ENCODE data around the gene FUT4. TPM values are rescaled to one million over a fixed set of nuclear protein-coding genes. Genes with fewer than 3 reads are reported as not detected.

FUT4 gene
- polyA plus RNA-seq, 1 donor from 2014 or later, result 0.62 TPM

DNA sequence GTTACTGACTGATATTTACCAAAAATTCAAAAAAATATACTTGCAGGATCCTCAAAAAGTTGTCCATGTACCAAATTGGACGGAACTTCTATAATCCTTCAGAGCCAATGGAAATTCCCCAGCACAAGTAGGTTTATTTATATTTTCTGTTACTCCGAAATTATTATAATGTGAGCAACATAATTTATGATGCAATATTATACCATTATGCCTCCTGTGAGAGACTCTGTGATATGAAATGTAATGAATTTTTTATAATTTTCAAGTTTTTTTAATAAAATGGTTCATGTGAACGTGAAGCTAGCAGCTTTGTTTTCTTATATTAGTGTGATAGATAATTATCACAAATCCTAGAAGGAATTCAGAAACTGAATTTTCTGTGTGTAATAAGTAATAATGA lies 41.7 kb downstream of the FUT4 start:
- no peaks in the 10 kb centered on the region for H3K9me2 ChIP-seq (ENCODE audit: insufficient read depth, low read length)
- H3K4me2 ChIP-seq (ENCODE audit: low read length), result no peak overlapping the region
- no peaks in the 10 kb centered on the region for H4K20me1 ChIP-seq (ENCODE audit: insufficient read depth)
- no peaks in the 10 kb centered on the region for H3K27me3 ChIP-seq (ENCODE audit: insufficient read depth, low read depth, low read length)
- TF ChIP-seq SMC3 (conservative IDR thresholded peaks at IDR 0.05; ENCODE audit: poor library complexity) (no peak), MXI1 (conservative IDR thresholded peaks at IDR 0.05; ENCODE audit: poor library complexity, severe bottlenecking) (no peak), RAD21 (conservative IDR thresholded peaks at IDR 0.05) (no peak), EZH2 (IDR thresholded peaks at IDR 0.05; ENCODE audit: borderline replicate concordance, insufficient read depth, low read length, poor library complexity, severe bottlenecking) (no peak), POLR2AphosphoS5 (IDR thresholded peaks at IDR 0.05) (no peak), TAF1 (IDR thresholded peaks at IDR 0.05; ENCODE audit: low read depth) (no peak), EP300 (conservative IDR thresholded peaks at IDR 0.05; ENCODE audit: poor library complexity, severe bottlenecking) (no peak)
- TF ChIP-seq, protein P1, sequence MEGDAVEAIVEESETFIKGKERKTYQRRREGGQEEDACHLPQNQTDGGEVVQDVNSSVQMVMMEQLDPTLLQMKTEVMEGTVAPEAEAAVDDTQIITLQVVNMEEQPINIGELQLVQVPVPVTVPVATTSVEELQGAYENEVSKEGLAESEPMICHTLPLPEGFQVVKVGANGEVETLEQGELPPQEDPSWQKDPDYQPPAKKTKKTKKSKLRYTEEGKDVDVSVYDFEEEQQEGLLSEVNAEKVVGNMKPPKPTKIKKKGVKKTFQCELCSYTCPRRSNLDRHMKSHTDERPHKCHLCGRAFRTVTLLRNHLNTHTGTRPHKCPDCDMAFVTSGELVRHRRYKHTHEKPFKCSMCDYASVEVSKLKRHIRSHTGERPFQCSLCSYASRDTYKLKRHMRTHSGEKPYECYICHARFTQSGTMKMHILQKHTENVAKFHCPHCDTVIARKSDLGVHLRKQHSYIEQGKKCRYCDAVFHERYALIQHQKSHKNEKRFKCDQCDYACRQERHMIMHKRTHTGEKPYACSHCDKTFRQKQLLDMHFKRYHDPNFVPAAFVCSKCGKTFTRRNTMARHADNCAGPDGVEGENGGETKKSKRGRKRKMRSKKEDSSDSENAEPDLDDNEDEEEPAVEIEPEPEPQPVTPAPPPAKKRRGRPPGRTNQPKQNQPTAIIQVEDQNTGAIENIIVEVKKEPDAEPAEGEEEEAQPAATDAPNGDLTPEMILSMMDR (IDR thresholded peaks at IDR 0.05; ENCODE audit: poor library complexity, severe bottlenecking), result no peak
- TF ChIP-seq, protein P2, sequence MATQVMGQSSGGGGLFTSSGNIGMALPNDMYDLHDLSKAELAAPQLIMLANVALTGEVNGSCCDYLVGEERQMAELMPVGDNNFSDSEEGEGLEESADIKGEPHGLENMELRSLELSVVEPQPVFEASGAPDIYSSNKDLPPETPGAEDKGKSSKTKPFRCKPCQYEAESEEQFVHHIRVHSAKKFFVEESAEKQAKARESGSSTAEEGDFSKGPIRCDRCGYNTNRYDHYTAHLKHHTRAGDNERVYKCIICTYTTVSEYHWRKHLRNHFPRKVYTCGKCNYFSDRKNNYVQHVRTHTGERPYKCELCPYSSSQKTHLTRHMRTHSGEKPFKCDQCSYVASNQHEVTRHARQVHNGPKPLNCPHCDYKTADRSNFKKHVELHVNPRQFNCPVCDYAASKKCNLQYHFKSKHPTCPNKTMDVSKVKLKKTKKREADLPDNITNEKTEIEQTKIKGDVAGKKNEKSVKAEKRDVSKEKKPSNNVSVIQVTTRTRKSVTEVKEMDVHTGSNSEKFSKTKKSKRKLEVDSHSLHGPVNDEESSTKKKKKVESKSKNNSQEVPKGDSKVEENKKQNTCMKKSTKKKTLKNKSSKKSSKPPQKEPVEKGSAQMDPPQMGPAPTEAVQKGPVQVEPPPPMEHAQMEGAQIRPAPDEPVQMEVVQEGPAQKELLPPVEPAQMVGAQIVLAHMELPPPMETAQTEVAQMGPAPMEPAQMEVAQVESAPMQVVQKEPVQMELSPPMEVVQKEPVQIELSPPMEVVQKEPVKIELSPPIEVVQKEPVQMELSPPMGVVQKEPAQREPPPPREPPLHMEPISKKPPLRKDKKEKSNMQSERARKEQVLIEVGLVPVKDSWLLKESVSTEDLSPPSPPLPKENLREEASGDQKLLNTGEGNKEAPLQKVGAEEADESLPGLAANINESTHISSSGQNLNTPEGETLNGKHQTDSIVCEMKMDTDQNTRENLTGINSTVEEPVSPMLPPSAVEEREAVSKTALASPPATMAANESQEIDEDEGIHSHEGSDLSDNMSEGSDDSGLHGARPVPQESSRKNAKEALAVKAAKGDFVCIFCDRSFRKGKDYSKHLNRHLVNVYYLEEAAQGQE (IDR thresholded peaks at IDR 0.05; ENCODE audit: borderline replicate concordance), result no peak
- H2AFZ ChIP-seq (ENCODE audit: low read depth, low read length), result no peak overlapping the region
- H3K4me3 ChIP-seq (ENCODE audit: low read length), result no peak overlapping the region
- no peaks in the 10 kb centered on the region for H3K36me3 ChIP-seq (ENCODE audit: insufficient read depth, low read length)
- H3K9me3 ChIP-seq (ENCODE audit: low read length), result no peaks in the 10 kb centered on the region
- no peak overlapping the region for H3K27ac ChIP-seq (ENCODE audit: low read length)
- no peaks in the 10 kb centered on the region for H3F3A ChIP-seq (ENCODE audit: insufficient read depth, low read length, poor library complexity, severe bottlenecking)
- H3K9ac ChIP-seq (ENCODE audit: low read length), result no peak overlapping the region
- H3K79me2 ChIP-seq (replicated peaks; ENCODE audit: insufficient read depth, low read length), result no peaks in the 10 kb centered on the region

DNA sequence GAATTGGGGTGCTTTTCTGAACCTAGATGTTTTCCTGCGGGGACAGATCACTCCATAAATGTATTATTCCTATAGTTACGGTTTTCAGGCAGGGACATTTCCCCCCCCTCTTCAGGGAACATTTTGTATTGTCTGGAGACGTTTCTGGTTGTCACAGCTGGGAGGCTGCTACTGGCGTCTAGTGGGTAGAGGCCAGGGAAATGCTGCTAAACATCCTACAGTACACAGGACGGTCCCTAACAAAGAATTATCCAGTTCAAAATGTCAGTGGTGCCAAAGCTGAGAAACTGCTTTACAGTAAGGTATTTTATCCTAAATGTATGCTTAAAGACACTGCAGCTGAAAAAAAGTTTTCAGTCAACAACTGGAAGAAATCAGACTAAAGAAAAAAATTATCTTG lies 42.8 kb downstream of the FUT4 start:
- H3K9me3 ChIP-seq (ENCODE audit: low read length), result no peaks in the 10 kb centered on the region
- no peak overlapping the region for H3K4me2 ChIP-seq (ENCODE audit: low read length)
- H3K27ac ChIP-seq (ENCODE audit: low read length), result no peak overlapping the region
- no peak overlapping the region for H3K9ac ChIP-seq (ENCODE audit: low read length)
- H3K9me2 ChIP-seq (ENCODE audit: insufficient read depth, low read length), result no peaks in the 10 kb centered on the region
- no peak overlapping the region for H3K4me3 ChIP-seq (ENCODE audit: low read length)
- no peaks in the 10 kb centered on the region for H3K27me3 ChIP-seq (ENCODE audit: insufficient read depth, low read depth, low read length)
- no peaks in the 10 kb centered on the region for H3K36me3 ChIP-seq (ENCODE audit: insufficient read depth, low read length)
- H3F3A ChIP-seq (ENCODE audit: insufficient read depth, low read length, poor library complexity, severe bottlenecking), result no peaks in the 10 kb centered on the region
- H2AFZ ChIP-seq (ENCODE audit: low read depth, low read length), result no peak overlapping the region
- no peaks in the 10 kb centered on the region for H4K20me1 ChIP-seq (ENCODE audit: insufficient read depth)
- TF ChIP-seq TAF1 (IDR thresholded peaks at IDR 0.05; ENCODE audit: low read depth) (no peak), EP300 (conservative IDR thresholded peaks at IDR 0.05; ENCODE audit: poor library complexity, severe bottlenecking) (no peak), RAD21 (conservative IDR thresholded peaks at IDR 0.05) (no peak), SMC3 (conservative IDR thresholded peaks at IDR 0.05; ENCODE audit: poor library complexity) (no peak), MXI1 (conservative IDR thresholded peaks at IDR 0.05; ENCODE audit: poor library complexity, severe bottlenecking) (no peak), POLR2AphosphoS5 (IDR thresholded peaks at IDR 0.05) (no peak), EZH2 (IDR thresholded peaks at IDR 0.05; ENCODE audit: borderline replicate concordance, insufficient read depth, low read length, poor library complexity, severe bottlenecking) (no peak)
- TF ChIP-seq, protein P2 (IDR thresholded peaks at IDR 0.05; ENCODE audit: borderline replicate concordance), result no peak
- TF ChIP-seq, protein P1 (IDR thresholded peaks at IDR 0.05; ENCODE audit: poor library complexity, severe bottlenecking), result no peak
- H3K79me2 ChIP-seq (replicated peaks; ENCODE audit: insufficient read depth, low read length), result no peaks in the 10 kb centered on the region
